Activated T-cell treated with anti-CD3 and anti-CD28 coated beads for 48 hours (primary cell): ENCODE data around the gene ANK3.

ENCODE experiments used
- DNase-seq: peaks from one replicate; pipeline ENCODE4 v3.0.0-alpha.2; 2020; ENCODE audit warnings: low read depth

Gene ANK3

GRCh38 chr10:60376221-60377041 lies 13.2 kb downstream of the ANK3 start:
- no peak for DNase-seq

GRCh38 chr10:60375293-60376004 lies 14.2 kb downstream of the ANK3 start:
- no peak for DNase-seq

GRCh38 chr10:60374836-60375235 lies 14.8 kb downstream of the ANK3 start:
- no peak for DNase-seq

- no peak for DNase-seq
Measured at GRCh38 chr10:60372436-60372835, 17.2 kb downstream of the ANK3 start.

GRCh38 chr10:60369547-60369930 lies 20.1 kb downstream of the ANK3 start:
- DNase-seq, result no peak

- DNase-seq, result no peak
Measured at GRCh38 chr10:60368875-60369546, 20.7 kb downstream of the ANK3 start.

GRCh38 chr10:60367901-60368300 lies 21.8 kb downstream of the ANK3 start:
- DNase-seq, result no peak

- no peak for DNase-seq
Measured at GRCh38 chr10:60367431-60367830, 22.2 kb downstream of the ANK3 start.

GRCh38 chr10:60367024-60367423 lies 22.7 kb downstream of the ANK3 start:
- DNase-seq, result no peak

- DNase-seq, result no peak
Measured at GRCh38 chr10:60363187-60363586, 26.5 kb downstream of the ANK3 start.

GRCh38 chr10:60362461-60362860 lies 27.2 kb downstream of the ANK3 start:
- DNase-seq, result no peak

GRCh38 chr10:60359066-60359465 lies 30.6 kb downstream of the ANK3 start:
- no peak for DNase-seq

GRCh38 chr10:60358282-60358681 lies 31.4 kb downstream of the ANK3 start:
- DNase-seq, result no peak

- no peak for DNase-seq
Measured at GRCh38 chr10:60353519-60354258, 36.0 kb downstream of the ANK3 start.

- no peak for DNase-seq
Measured at GRCh38 chr10:60352105-60352504, 37.6 kb downstream of the ANK3 start.

GRCh38 chr10:60351191-60351853 lies 38.4 kb downstream of the ANK3 start:
- no peak for DNase-seq

- DNase-seq, result no peak
Measured at GRCh38 chr10:60350400-60350799, 39.3 kb downstream of the ANK3 start.

- no peak for DNase-seq
Measured at GRCh38 chr10:60349426-60349825, 40.2 kb downstream of the ANK3 start.

- DNase-seq, result no peak
Measured at GRCh38 chr10:60348982-60349381, 40.7 kb downstream of the ANK3 start.

- no peak for DNase-seq
Measured at GRCh38 chr10:60347270-60347669, 42.4 kb downstream of the ANK3 start.

- no peak for DNase-seq
Measured at GRCh38 chr10:60346661-60347060, 43.0 kb downstream of the ANK3 start.

GRCh38 chr10:60343254-60343653 lies 46.4 kb downstream of the ANK3 start:
- DNase-seq, result no peak
